CD1c-positive myeloid dendritic cell (primary cell): ENCODE results near the gene IGSF11.

Experiments
- DNase-seq: peaks from one replicate; pipeline ENCODE4 v3.0.0-alpha.2; 2016; ENCODE audit errors: extremely low spot score

The IGSF11 gene

DNA sequence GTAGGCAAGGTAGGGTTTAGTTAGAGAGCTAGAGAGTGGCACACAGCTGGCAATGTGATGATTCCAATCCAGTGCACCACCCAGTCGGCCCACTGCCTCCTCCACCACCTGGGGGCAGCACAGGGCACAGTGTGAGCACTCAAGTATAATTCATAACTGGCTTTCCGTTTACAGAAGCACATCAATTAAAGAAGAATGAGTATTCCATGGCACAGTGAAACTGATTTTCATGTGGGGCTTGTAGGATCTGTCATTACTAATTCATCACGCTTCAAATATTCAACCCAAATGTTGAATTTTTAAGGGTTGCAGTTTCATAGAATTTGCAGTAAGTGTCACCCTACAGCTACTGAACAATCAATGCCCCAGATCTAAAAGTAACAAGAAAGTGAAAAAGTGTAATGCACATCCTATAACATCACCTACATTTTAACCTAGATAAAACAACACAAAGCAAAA, 149.9 kb downstream of the IGSF11 start:
- peak; percentile 62 for DNase-seq

DNA sequence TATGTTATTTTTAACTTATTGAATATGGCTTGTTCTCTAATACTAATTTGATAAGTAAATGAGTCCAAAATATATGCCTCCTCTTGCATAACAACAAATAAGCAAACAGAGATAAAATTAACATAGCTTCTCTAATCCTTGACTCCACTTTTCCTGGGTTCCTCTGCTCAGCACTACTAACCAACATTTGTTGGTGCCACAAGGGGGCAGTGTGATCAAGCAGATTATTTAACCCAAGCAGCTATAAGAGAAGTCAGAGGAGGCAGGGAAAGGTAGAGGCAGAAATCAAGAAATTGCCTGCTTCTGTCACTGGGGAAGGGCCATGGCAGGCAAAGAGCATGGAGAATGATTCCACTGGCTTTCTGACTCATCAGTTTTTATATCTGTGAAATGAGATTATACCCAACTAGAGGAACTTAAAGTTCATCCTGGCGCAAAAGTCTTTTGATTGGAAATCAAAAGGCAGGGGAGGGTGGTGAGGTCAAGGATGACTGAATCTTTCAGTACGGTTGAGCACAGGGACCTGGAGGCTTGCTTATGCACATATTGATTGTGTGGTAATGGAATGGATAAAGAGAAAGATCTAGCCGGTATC, 152.2 kb downstream of the IGSF11 start:
- peak; percentile 68 for DNase-seq

DNA sequence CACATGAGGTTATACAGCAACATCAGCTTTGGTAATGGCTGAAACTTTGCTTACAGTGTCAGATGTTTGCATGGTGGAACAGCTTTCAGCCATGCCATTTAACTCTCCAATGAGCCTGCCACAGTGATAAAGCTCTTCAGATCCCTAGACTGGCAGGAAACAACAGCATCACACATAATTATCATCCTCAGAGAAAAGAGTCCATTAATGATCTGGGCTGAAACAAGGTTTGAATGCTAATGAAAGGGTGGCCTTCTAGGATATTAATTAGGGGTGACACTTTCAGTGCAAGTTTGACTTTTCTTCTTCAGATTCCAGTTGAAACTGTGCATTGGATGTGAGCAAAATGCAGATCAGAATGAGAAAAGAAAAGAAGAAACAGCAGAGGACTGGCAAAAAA, 166.6 kb downstream of the IGSF11 start:
- DNase-seq, result no peak

DNA sequence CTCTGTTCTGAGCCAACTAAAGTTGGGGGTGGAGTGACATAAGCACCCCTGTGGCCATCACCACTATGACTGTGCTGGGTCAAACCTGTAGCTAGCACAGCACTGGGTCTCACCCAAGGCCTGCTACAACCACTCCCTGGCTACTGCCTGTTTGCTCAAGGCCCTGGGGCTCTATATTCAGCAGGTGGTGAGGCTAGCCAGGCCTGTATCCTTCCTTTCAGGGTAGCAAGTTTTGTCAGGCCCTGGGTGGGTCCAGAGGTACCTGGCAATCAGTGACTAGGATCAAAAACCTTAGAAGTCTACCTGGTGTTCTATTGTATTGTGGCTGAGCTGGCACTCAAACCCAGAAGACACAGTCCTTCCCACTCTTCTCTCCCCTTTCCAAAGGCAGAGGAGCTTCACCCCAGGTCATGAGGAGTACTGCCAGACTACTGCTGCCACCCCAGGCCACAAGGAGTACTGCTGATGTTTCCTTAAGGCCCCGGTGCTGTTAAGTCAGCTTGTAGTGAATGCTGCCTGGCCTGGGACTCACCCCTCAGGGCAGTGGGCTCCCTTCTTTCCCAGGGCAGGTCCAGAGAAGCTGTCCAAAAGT, 170.8 kb downstream of the IGSF11 start:
- DNase-seq, result no peak

DNA sequence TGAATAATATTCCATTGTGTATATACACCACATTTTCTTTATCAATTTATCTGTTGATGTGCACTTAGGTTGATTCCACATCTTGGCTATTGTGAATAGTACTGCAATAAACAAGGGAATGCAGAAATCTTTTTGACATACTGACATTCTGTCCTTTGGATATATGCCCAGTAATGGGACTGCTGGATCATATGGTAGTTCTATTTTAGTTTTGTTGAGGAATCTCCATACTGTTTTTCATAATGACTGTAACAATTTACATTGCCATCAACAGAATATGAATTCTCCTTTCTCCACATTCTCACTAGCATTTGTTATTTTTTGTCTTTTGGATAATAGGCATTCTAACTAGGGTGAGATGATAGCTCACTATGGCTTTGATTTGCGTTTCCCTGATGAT, 174.7 kb downstream of the IGSF11 start:
- DNase-seq, result no peak

DNA sequence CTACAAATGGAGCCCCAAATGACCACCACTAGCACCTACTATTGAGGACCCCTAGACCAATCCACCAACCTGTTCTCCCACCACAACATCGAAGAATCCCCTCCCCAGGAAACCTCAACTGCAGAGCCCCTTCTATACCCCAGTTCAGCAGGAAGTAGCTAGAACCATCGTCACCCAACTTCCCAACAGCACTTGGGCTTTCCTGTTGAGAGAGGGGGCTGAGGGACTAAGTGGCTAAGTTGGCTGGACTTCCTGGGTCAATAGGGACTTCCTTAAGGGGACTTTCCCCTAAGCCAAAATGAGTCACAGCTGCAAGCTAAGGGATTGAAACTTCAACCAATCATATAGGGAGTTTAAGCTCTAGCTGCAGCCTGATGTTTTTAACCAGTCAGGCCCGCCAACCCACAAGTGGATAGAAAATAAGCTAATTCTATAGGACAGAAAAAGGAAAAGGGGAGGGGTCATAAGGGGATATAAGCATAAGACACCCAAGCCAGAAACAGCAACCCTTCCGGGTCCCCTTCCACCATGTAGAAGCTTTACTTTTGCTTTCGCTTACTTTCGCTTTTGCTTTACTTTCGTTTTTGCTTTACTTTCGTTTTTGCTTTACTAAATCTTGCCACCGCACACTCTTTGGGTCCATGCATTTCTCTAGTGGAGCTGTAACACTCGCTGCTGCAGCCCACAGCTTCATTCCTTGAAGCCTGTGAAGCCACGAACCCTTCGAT, 183.0 kb downstream of the IGSF11 start:
- peak; percentile 4 for DNase-seq

DNA sequence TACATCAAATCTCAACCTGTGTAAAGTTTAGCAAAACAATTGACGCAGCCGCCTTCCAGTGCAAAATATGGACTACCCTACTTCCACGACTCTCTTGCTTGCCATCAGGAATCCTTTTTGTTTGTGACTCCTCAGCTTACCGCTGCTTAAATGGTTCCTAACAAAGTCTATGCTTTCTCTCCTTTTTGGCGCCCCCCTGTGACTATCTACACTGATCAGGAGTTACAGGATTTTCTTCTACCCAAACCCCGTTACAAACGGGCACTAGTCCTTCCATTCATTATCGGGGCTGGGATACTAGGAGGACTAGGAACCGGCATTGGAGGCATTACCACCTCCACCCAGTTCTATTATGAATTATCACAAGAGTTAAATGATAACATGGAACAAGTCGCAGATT, 184.0 kb downstream of the IGSF11 start:
- DNase-seq, result no peak
